Muscle of arm (tissue), 12 donors: ENCODE measurements around the gene ENO2. TPM values are rescaled to one million over a fixed set of nuclear protein-coding genes. Genes with fewer than 3 reads are reported as not detected.

Source experiments
- DNase-seq: peaks from one replicate; pipeline ENCODE4 v3.0.0-alpha.2; 2013
- polyA plus RNA-seq, 12 donors: library from polyadenylated mRNA; unstranded; fragments of 120-200 nt; gene quantifications; one replicate each; pipeline ENCODE4 v1.2.1, GENCODE V29; 2013; ENCODE audit not compliant: insufficient read length in 12 of 12

The ENO2 gene
- polyA plus RNA-seq, 12 donors: 5.1 to 21.8 (median 8.2) TPM; not detected in 1

DNA sequence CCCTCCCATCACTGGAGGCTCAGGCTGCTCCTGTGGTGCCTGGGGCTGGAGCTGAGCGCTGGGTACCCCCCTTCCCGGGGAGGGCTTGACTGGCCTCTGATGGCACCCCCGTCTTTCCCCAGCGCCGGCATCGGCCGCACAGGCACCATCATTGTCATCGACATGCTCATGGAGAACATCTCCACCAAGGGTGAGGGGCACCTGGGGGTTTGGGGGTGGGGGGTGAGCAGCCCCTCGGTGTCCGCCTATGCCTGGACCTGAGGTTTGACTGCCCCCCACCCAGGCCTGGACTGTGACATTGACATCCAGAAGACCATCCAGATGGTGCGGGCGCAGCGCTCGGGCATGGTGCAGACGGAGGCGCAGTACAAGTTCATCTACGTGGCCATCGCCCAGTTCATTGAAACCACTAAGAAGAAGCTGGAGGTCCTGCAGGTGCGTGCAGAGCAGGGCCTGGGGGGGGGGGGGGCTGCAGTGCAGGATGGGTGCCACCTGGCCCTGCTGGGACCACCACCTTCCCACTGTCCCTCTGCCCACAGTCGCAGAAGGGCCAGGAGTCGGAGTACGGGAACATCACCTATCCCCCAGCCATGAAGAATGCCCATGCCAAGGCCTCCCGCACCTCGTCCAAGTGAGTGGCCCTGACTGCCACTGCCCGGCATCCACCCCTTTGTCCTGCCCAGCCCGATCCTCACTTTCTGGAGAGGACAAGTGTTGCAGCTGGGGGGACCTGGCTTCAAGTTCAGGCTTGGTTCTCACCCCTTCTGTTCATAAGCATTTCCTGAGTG is 45.6 kb downstream of the ENO2 start:
- DNase-seq: no peak

DNA sequence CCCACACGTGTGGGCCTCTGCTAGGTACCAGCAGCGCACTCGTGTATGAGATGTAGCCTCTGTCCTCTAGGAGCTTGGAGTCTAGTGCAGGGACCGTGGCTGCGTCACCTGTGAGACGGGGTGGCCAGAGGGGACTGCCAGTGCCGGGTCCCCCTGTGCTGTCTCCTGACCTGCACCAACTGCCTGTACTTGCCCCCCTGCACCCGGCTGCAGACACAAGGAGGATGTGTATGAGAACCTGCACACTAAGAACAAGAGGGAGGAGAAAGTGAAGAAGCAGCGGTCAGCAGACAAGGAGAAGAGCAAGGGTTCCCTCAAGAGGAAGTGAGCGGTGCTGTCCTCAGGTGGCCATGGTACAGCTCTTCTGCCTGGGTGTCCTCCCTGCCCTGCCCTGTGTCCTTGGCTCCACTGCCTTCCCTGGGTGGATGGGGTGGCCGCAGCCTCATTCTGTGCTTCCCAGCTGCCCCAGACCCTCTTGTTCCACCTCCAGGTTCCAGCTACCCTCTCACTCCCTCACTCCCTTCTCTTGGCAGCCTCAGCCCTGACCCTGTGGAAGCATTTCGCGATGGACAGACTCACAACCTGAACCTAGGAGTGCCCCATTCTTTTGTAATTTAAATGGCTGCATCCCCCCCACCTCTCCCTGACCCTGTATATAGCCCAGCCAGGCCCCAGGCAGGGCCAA is 46.4 kb downstream of the ENO2 start:
- no peak for DNase-seq

DNA sequence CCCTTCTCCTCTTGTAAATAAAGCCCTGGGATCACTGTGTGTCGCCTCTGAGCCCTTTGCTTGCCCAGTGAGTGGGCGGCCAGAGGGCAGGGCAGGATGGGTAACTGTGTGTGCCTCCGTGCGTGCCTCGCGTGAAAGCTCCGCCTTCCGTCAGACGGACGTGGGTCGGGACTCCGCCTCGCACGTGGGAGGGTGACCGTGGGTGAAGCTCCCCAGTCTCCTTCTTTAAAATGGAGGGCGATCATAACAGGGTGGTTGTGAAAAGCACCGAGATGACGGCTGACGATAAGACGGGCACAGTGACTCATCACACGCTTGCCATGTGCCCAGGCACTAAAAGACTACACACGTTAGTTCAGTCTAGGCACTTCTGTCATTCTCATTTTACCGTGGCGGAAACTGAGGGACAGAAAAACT is 46.9 kb downstream of the ENO2 start:
- DNase-seq: no peak

- no peak for DNase-seq
Measured at GRCh38 chr12:6961695-6962284, 47.4 kb downstream of the ENO2 start.

DNA sequence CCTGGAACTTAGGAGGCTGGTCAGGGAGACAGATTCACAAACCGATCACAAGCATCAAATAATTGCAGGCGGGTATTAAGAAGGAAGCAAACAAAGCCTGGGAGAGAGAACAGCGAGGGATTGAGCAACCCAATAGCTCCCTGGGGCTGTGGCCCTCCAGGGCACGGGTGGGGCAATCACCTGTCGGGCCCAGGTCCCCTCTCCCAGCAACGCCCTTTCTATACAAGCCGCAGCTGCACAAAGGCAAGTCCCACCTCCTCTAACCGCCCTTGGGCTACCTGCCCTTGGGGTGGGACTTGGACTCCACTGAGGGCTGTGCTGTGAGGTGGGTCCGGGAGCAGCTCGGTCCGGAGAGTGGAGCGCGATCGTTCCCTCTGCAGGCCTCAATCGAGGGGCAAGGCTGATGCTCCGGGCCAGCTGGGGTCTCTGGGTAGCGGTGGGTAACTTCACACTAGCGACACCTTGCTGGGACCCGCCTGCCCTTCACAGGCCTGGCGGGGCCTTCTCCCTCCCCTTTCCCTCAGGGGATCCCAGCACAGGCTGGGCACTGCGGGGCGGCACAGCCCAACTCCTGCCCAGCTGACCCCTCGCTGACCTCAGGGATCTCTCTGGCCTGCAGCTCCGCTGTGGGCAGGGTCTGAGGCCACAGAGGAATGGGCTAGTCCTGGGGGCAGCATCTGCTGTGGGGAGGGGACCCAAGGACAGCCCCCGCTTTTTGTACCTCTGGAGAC is 48.1 kb downstream of the ENO2 start:
- DNase-seq: no peak

DNA sequence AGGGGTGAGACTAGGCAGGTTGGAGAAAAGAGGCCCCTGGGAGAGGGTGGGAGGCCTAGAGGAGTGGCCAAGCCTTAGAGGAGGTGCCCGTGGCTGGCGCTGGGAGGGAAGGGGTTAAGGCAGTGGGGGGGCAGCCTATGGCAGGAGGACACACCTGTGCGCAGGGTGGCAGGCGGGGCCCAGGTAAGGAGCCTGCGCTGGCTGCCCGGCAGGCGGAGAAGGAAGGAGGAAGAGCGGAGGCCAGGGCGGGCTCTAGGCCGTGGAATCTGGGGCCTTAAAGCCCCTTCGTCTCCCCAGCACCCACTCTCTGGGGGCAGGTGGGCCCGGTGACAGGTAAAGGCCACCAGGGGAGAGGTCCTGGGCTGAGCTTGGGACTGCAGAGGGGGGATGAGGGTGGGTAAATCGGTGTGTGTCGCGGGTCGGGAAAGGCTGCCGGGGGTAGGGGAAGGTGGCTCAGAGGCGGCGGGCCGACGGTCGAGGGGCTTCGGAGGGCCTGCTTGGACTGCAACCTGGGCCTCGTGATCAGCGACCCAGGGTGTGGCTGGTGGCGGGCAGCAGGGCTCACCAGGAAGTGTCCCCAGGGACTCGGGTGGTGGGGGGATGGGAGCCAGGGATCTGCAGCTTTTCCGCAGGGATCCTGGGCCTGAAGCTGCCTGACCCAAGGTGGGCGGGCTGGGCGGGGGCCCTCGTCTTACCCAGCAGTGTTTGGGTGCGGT is 48.8 kb downstream of the ENO2 start:
- DNase-seq: no peak

DNA sequence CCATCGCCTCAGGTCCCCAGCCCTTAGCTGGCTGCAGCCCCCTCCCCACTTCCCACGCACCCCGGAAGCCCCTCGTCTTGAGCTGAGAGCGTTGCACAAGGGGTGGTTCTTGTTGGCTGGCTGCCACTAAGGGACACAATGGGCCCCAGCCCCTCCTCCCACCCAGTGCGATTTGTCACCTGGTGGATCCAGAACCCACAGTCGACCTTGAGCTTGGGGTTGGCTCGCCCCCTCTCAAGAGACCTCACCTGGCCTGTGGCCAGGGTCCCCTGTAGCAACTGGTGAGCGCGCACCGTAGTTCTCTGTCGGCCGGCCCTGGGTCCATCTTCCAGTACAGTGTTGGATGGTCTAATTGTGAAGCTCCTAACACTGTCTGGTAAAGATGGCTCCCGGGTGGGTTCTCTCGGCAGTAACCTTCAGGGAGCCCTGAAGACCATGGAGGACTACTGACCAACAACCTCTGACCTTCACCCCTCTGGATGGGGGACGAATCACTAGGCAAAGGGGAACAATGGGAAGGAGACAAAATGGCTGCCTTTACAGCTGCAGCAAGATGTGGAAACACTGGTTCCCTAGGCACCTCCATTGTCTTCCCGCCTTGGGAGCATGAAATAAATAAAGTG is 49.5 kb downstream of the ENO2 start:
- DNase-seq: no peak

DNA sequence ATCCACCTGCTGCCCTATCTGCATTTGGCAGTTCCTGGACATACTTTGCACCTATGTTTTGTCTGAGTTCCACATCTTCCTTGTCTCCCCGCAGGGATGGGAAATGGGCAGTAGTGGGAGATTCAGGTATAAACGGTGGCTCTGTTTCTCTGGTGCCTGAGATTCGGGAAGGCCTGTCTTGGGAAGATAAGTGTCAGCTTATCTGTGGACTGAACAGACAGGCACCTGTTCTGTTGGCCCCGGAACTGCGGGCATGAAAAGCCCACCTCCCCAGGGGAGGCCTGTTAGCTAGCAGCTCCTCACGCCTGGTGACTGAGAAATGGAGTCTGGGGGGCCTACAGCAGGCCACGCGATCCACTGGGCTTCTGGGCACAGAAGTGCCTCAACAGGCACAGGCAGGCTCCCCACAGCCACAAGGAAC is 50.2 kb downstream of the ENO2 start:
- no peak for DNase-seq

GRCh38 chr12:6965026-6965661 is 50.8 kb downstream of the ENO2 start:
- peak; percentile 89 for DNase-seq

GRCh38 chr12:6965714-6966113 is 51.3 kb downstream of the ENO2 start:
- DNase-seq: no peak

DNA sequence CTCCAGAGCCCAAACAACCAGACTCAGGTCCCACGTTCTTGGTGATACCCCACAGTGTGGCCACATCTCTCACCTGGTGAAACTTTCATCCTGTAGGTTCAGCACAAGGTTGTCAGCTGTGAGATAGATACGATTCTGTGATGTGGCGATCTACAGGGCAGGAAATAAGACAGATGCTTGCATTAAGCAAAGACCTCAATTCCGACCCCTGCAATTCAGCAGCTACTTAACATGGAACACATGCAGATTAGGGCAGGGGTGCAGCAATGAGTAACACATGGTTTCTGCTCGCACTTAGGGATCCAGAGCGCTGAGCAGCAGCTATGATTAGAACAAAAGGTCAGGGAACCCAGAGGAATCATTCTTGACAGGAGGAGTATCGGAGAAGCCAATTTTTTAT is 52.0 kb downstream of the ENO2 start:
- DNase-seq: no peak

DNA sequence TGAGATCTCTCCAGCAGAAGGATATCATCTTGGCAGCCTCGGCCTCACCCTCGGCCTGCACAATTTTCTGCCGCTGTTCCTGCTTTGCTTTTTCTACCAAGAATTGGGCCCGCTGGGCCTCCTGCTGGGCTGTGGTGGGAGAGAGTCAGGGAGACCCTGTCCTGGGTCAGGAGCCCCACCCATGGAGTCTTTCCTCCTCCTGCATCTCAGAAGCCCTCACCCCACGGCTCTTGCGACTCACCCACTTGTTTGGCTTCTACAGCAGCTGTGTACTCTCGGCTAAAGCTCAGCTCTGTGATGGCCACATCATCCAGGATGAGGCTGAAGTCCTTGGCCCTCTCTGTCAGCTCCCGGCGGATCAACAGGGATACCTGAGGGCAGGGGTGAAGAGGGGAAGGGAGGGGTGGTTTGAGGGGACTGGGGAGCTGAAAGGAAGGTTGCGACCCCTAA is 53.3 kb downstream of the ENO2 start:
- DNase-seq: no peak

DNA sequence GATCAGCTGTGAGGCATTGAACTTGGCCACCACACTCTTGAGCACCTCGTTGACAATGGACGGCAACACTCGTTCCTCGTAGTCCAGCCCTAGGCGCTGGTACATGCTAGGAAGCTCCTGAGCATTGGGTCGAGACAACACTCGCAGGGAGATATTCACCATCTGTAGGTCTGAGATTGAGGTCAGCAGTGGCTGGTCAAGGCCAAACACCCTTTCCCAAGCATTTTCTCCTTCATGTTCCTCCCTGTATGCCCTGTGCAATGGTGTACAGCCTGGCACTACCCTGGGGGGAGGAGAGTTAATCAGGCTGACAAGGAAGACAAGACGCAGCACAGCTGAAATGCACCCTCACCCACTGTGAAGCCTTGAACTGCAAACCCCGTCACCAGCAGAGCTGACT is 54.0 kb downstream of the ENO2 start:
- DNase-seq: no peak

GRCh38 chr12:6970096-6970527 is 55.7 kb downstream of the ENO2 start:
- no peak for DNase-seq

Other genes starting within 250 kb of the ENO2 start
- gene ZNF384, start 225.2 kb upstream of the ENO2 start, polyA plus RNA-seq: 10 to 100 TPM in 11 of 12 donors, not detected in 1; 41.4 to 79.9 (median 48.8) TPM
- gene PIANP, start 213.8 kb upstream of the ENO2 start, polyA plus RNA-seq: 10 to 100 TPM in 2 of 12 donors, 1 to 10 TPM in 9, not detected in 1; 2.7 to 31.7 (median 4.5) TPM
- 10 to 100 TPM in 11 of 12 donors, not detected in 1; 46.9 to 69.7 (median 61.2) TPM for gene COPS7A, start 190.5 kb upstream of the ENO2 start, polyA plus RNA-seq
- gene MLF2, start 161.4 kb upstream of the ENO2 start, polyA plus RNA-seq: 100 to 1,000 TPM; 110 to 600 (median 130) TPM
- gene PTMS, start 148.2 kb upstream of the ENO2 start, polyA plus RNA-seq: 1,000 to 10,000 TPM in 1 of 12 donors, 100 to 1,000 TPM in 11; 262 to 3,438 (median 337) TPM
- gene LAG3, start 142.1 kb upstream of the ENO2 start, polyA plus RNA-seq: 1 to 10 TPM in 2 of 12 donors, under 1 TPM in 8, not detected in 2; 0.16 to 1.4 (median 0.60) TPM
- gene CD4, start 125.1 kb upstream of the ENO2 start, polyA plus RNA-seq: 10 to 100 TPM in 3 of 12 donors, 1 to 10 TPM in 8, not detected in 1; 4.8 to 16.1 (median 6.6) TPM
- gene GPR162, start 92.8 kb upstream of the ENO2 start, polyA plus RNA-seq: 10 to 100 TPM in 11 of 12 donors, not detected in 1; 11.1 to 18.6 (median 16.0) TPM
- gene P3H3, start 86.2 kb upstream of the ENO2 start, polyA plus RNA-seq: 10 to 100 TPM in 11 of 12 donors, not detected in 1; 29.9 to 56.8 (median 36.3) TPM
- gene GNB3, start 73.7 kb upstream of the ENO2 start, polyA plus RNA-seq: 10 to 100 TPM in 11 of 12 donors, not detected in 1; 14.0 to 40.6 (median 24.2) TPM
- gene CDCA3, start 63.3 kb upstream of the ENO2 start, polyA plus RNA-seq: 10 to 100 TPM in 11 of 12 donors, not detected in 1; 11.5 to 31.8 (median 20.5) TPM
- 10 to 100 TPM in 11 of 12 donors, not detected in 1; 46.8 to 77.4 (median 59.6) TPM for gene USP5, start 62.4 kb upstream of the ENO2 start, polyA plus RNA-seq
- 1,000 to 10,000 TPM in 4 of 12 donors, 100 to 1,000 TPM in 7, not detected in 1; 520 to 1,204 (median 950) TPM for gene TPI1, start 47.0 kb upstream of the ENO2 start, polyA plus RNA-seq
- gene SPSB2, start 41.3 kb upstream of the ENO2 start, polyA plus RNA-seq: 1 to 10 TPM in 11 of 12 donors, not detected in 1; 3.0 to 9.9 (median 4.6) TPM
- gene LRRC23, start 9.8 kb upstream of the ENO2 start, polyA plus RNA-seq: 10 to 100 TPM in 9 of 12 donors, 1 to 10 TPM in 2, not detected in 1; 9.2 to 13.7 (median 11.4) TPM
- gene ATN1, start 13.4 kb downstream of the ENO2 start, polyA plus RNA-seq: 100 to 1,000 TPM in 2 of 12 donors, 10 to 100 TPM in 9, not detected in 1; 54.6 to 137 (median 60.9) TPM
- gene RNU7-1, start 29.2 kb downstream of the ENO2 start, polyA plus RNA-seq: 10 to 100 TPM in 1 of 12 donors, 1 to 10 TPM in 1, not detected in 10; 9.0 to 12.4 TPM
- gene C12orf57, start 29.4 kb downstream of the ENO2 start, polyA plus RNA-seq: 100 to 1,000 TPM in 11 of 12 donors, not detected in 1; 107 to 185 (median 136) TPM
- 10 to 100 TPM in 2 of 12 donors, 1 to 10 TPM in 9, not detected in 1; 3.4 to 41.4 (median 4.0) TPM for gene PTPN6, start 36.8 kb downstream of the ENO2 start, polyA plus RNA-seq
- 100 to 1,000 TPM in 11 of 12 donors, not detected in 1; 224 to 298 (median 265) TPM for gene PHB2, start 56.1 kb downstream of the ENO2 start, polyA plus RNA-seq
- gene EMG1, start 56.3 kb downstream of the ENO2 start, polyA plus RNA-seq: 10 to 100 TPM in 11 of 12 donors, not detected in 1; 10.8 to 37.1 (median 29.6) TPM
- gene LPCAT3, start 103.9 kb downstream of the ENO2 start, polyA plus RNA-seq: 10 to 100 TPM in 11 of 12 donors, not detected in 1; 16.1 to 29.3 (median 21.3) TPM
- gene C1S, start 146.1 kb downstream of the ENO2 start, polyA plus RNA-seq: 100 to 1,000 TPM in 3 of 12 donors, 10 to 100 TPM in 8, not detected in 1; 57.3 to 132 (median 66.8) TPM
- 100 to 1,000 TPM in 4 of 12 donors, 10 to 100 TPM in 7, not detected in 1; 71.8 to 139 (median 79.7) TPM for gene C1R, start 177.9 kb downstream of the ENO2 start, polyA plus RNA-seq
- gene C1RL, start 194.6 kb downstream of the ENO2 start, polyA plus RNA-seq: 10 to 100 TPM in 9 of 12 donors, 1 to 10 TPM in 2, not detected in 1; 8.6 to 38.7 (median 12.8) TPM
- gene RBP5, start 214.3 kb downstream of the ENO2 start, polyA plus RNA-seq: 10 to 100 TPM in 1 of 12 donors, 1 to 10 TPM in 9, not detected in 2; 2.1 to 18.2 (median 3.5) TPM
- gene CLSTN3, start 215.8 kb downstream of the ENO2 start, polyA plus RNA-seq: 10 to 100 TPM in 11 of 12 donors, not detected in 1; 13.4 to 35.4 (median 18.5) TPM